K562 (cell line): ENCODE data around the gene UBXN10. TPM values are rescaled to one million over a fixed set of nuclear protein-coding genes. Genes with fewer than 3 reads are reported as not detected.

Source experiments
- ARID2 ChIP-seq: fragments of 450-650 bp; IDR thresholded peaks from 2 replicates; pipeline ENCODE4 v1.6.1; 2017; ENCODE audit warnings: antibody characterized with exemption, mild to moderate bottlenecking
- ATF6 ChIP-seq: sonication (generic); formaldehyde crosslinking; IDR thresholded peaks from 2 replicates; pipeline ENCODE4 v1.4.0; 2020; ENCODE audit warnings: mild to moderate bottlenecking, missing genetic modification reagents
- BACH1 ChIP-seq: fragments of 200-800 bp; sonication (Bioruptor generic); IDR thresholded peaks from 2 replicates; pipeline ENCODE4 v1.6.1; 2016; ENCODE audit warnings: missing genetic modification characterization, missing compliant biosample characterization
- CTCF ChIP-seq, 3 experiments: IDR thresholded peaks in 2 of 3; conservative IDR thresholded peaks in 1 of 3; 2 replicates each; pipeline ENCODE4 v1.5.1; 2011 to 2012; ENCODE audit warnings: low read length in 3 of 3, mild to moderate bottlenecking in 3 of 3, control low read depth in 2 of 3, improper control_type of control experiment in 1 of 3, inconsistent platforms in 1 of 3, low read depth in 1 of 3, mixed read lengths in 1 of 3, moderate library complexity in 1 of 3; ENCODE audit not compliant: insufficient read depth in 2 of 3
- HEY1 ChIP-seq: fragments of 250-450 bp; sonication (Bioruptor Pico); IDR thresholded peaks from 2 replicates; pipeline ENCODE4 v1.5.0; 2020; ENCODE audit warnings: mild to moderate bottlenecking, moderate library complexity, borderline replicate concordance
- HMG20A ChIP-seq: fragments of 450-650 bp; formaldehyde crosslinking; conservative IDR thresholded peaks from 2 replicates; pipeline ENCODE4 v1.4.0; 2020; ENCODE audit warnings: mild to moderate bottlenecking, mixed read lengths
- JUNB ChIP-seq: fragments of 450-650 bp; formaldehyde crosslinking; conservative IDR thresholded peaks from 2 replicates; pipeline ENCODE4 v1.4.0; 2020; ENCODE audit warnings: mild to moderate bottlenecking
- NFE2L1 ChIP-seq: fragments of 450-650 bp; IDR thresholded peaks from 2 replicates; pipeline ENCODE4 v1.6.1; 2016; ENCODE audit warnings: missing genetic modification characterization, low read depth, mild to moderate bottlenecking, missing compliant biosample characterization, moderate library complexity, borderline replicate concordance
- NFXL1 ChIP-seq: fragments of 450-650 bp; formaldehyde crosslinking; IDR thresholded peaks from 2 replicates; pipeline ENCODE4 v1.4.0; 2021; ENCODE audit warnings: mild to moderate bottlenecking
- POLR2AphosphoS2 ChIP-seq: IDR thresholded peaks from 2 replicates; pipeline ENCODE4 v1.6.1; 2012; ENCODE audit warnings: low read length, improper control_type of control experiment
- STAT5A ChIP-seq: IDR thresholded peaks from 2 replicates; pipeline ENCODE4 v1.6.1; 2012; ENCODE audit warnings: low read length, inconsistent platforms, borderline replicate concordance
- STAT6 ChIP-seq: sonication (generic); formaldehyde crosslinking; IDR thresholded peaks from 2 replicates; pipeline ENCODE4 v1.8.1; 2023; ENCODE audit warnings: mild to moderate bottlenecking, missing genetic modification reagents
- TARDBP ChIP-seq: fragments of 450-650 bp; IDR thresholded peaks from 2 replicates; pipeline ENCODE4 v1.6.1; 2016
- ZKSCAN1 ChIP-seq: fragments of 150-350 bp; IDR thresholded peaks from 2 replicates; pipeline ENCODE4 v1.6.1; 2016; ENCODE audit warnings: low read depth, low read length
- ZKSCAN8 ChIP-seq: fragments of 200-800 bp; sonication (Bioruptor generic); IDR thresholded peaks from 2 replicates; pipeline ENCODE4 v1.6.1; 2016; ENCODE audit warnings: missing genetic modification characterization, missing compliant biosample characterization
- ZMIZ1 ChIP-seq, 2 experiments: fragments of 150-350 bp in 1 of 2; IDR thresholded peaks; 2 replicates each; pipeline ENCODE4 v1.6.1; 2012 to 2016; ENCODE audit warnings: low read depth in 2 of 2, low read length in 2 of 2, mild to moderate bottlenecking in 1 of 2, moderate library complexity in 1 of 2
- polyA plus RNA-seq, 8 experiments: library from polyadenylated mRNA; depleted of rRNA in 4 of 8; stranded (reverse) in 5 of 8; unstranded in 3 of 8; fragments of >200 nt; fragmentation: Nextera tagmentation in 2 of 8; fragmentation: Illumina TruSeq in 1 of 8; extraction: Ambion mirVana in 2 of 8; extraction: Trizol in 1 of 8; gene quantifications; 2 replicates each; pipeline versions ENCODE4 v1.2.1 to v1.2.3, GENCODE V29; 2011 to 2014; ENCODE audit warnings: inconsistent platforms in 1 of 8, missing spikeins in 1 of 8
- total RNA-seq, 7 experiments: library from RNA; depleted of rRNA in 6 of 7; stranded (reverse); fragments of >200 nt in 6 of 7; fragmentation: Illumina TruSeq in 2 of 7; extraction: Trizol in 2 of 7; gene quantifications; 2 replicates each; pipeline versions ENCODE4 v1.2.1 to v1.2.3, GENCODE V29; 2011 to 2021; ENCODE audit warnings: low replicate concordance in 1 of 7

UBXN10 gene
- total and polyA plus RNA-seq, 9 of the 15 experiments (the other 6 are each of a cell fraction or from before 2014, with no cell fraction given): 10.7 to 17.7 (median 13.6) TPM

GRCh38 chr1:20184997-20185833 lies 681 bp upstream of the UBXN10 start (continued):
- TF ChIP-seq JUNB (CRISPR knock-in tag) (no peak), TARDBP (peak; percentile 36; the same call in 1 of the 2 replicates), STAT5A (peak; percentile 34; the same call in 1 of the 2 replicates), ZKSCAN1 (no peak), NFXL1 (no peak), NFE2L1 (tag) (no peak), ATF6 (CRISPR knock-in tag) (no peak), HMG20A (no peak), ARID2 (no peak), CTCF (IDR thresholded peaks at IDR 0.05 in 2 of 3, conservative IDR thresholded peaks at IDR 0.05 in 1 of 3; ENCODE audit: insufficient read depth in 2 of 3, low read depth in 1 of 3, low read length in 3 of 3) (no peak), ZMIZ1 (IDR thresholded peaks at IDR 0.05; ENCODE audit: low read depth in 2 of 2, low read length in 2 of 2) (peak in 1 of 2 experiments; percentile 72; a peak in 1 of 4 replicates), HEY1 (no peak), BACH1 (peak; percentile 72; the same call in 1 of the 2 replicates), POLR2AphosphoS2 (no peak), ZKSCAN8 (CRISPR knock-in tag) (0 out of 2 replicates have a peak, but pooled peaks have one; percentile 47), STAT6 (CRISPR knock-in tag) (no peak)
